Heart left ventricle (tissue), 16 donors: ENCODE data around the gene USH1G. TPM values are rescaled to one million over a fixed set of nuclear protein-coding genes. Genes with fewer than 3 reads are reported as not detected.

Source experiments
- ATAC-seq, 4 donors: fragments of 200-7000 bp; cut with Tn5 transposase; one replicate each; pipeline ENCODE4 v1.9.1; 2020 to 2022; ENCODE audit warnings: moderate library complexity in 4 of 4, mild to moderate bottlenecking in 3 of 4, moderate number of reproducible peaks in 1 of 4
- DNase-seq, 5 donors: peaks; one replicate each; pipeline ENCODE4 v3.0.0-alpha.2; 2020
- H3K27ac ChIP-seq, 12 donors: fragments of 200-600 bp; sonication (generic) in 4 of 12; one replicate each; pipeline versions ENCODE4 v1.5.0 to v1.8.0; 2016 to 2022; ENCODE audit warnings: mild to moderate bottlenecking in 2 of 12
- H3K27me3 ChIP-seq, 9 donors: fragments of 200-600 bp; sonication (generic) in 2 of 9; one replicate each; pipeline versions ENCODE4 v1.5.1 to v1.8.0; 2016 to 2022; ENCODE audit warnings: mild to moderate bottlenecking in 3 of 9
- H3K36me3 ChIP-seq, 9 donors: fragments of 200-600 bp; sonication (generic) in 2 of 9; one replicate each; pipeline versions ENCODE4 v1.5.0 to v1.8.0; 2018 to 2022; ENCODE audit warnings: mild to moderate bottlenecking in 2 of 9
- H3K4me1 ChIP-seq, 12 donors: fragments of 200-600 bp; sonication (generic) in 4 of 12; one replicate each; pipeline versions ENCODE4 v1.5.0 to v1.8.0; 2016 to 2022; ENCODE audit warnings: mild to moderate bottlenecking in 3 of 12
- H3K4me3 ChIP-seq, 12 donors: fragments of 200-600 bp; sonication (generic) in 4 of 12; one replicate each; pipeline versions ENCODE4 v1.5.0 to v1.8.0; 2017 to 2022; ENCODE audit warnings: mild to moderate bottlenecking in 9 of 12, moderate library complexity in 4 of 12
- H3K9me3 ChIP-seq, 12 donors: fragments of 200-600 bp; sonication (generic) in 4 of 12; one replicate each; pipeline versions ENCODE4 v1.5.0 to v1.8.0; 2016 to 2022; ENCODE audit warnings: mild to moderate bottlenecking in 1 of 12
- CTCF ChIP-seq, 12 donors: fragments of 200-600 bp; sonication (generic) in 4 of 12; IDR thresholded peaks; one replicate each; pipeline versions ENCODE4 v1.5.0 to v1.8.0; 2018 to 2022; ENCODE audit warnings: antibody characterized with exemption in 12 of 12, mild to moderate bottlenecking in 5 of 12
- POLR2A ChIP-seq, 2 donors: fragments of 450-650 bp; IDR thresholded peaks; one replicate each; pipeline ENCODE4 v1.6.1; 2017; ENCODE audit warnings: antibody characterized with exemption in 2 of 2, mild to moderate bottlenecking in 2 of 2, moderate library complexity in 2 of 2
- WGBS, 4 donors: extraction: QIAGEN DNeasy Blood & Tissue Kit in 2 of 4; methylation state at CpG; one replicate each; pipeline versions ENCODE4 v1.1.5 to v1.1.7; 2013 to 2018; 5-methylcytosine and 5-hydroxymethylcytosine counted together
- intact Hi-C, 10 donors: fragments of 100-400 bp; cut with DNase I; formaldehyde crosslinking; loops; one replicate each; pipeline versions ENCODE4 v1.11.1 to v1.14.2; 2022
- polyA plus RNA-seq, 2 donors: library from polyadenylated mRNA; stranded (reverse); fragments of 200-250 nt; gene quantifications; one replicate each; pipeline ENCODE4 v1.2.3, GENCODE V29; 2013
- total RNA-seq, 9 donors: library from RNA; depleted of rRNA in 2 of 9; stranded (reverse); fragments of >200 nt in 2 of 9; fragmentation: NEBNext Ultra II Directional in 3 of 9; extraction: Animal tissue kit (Norgen Biotek cat#: 25700) in 3 of 9; gene quantifications; one replicate each; pipeline versions ENCODE4 v1.1.0 to v1.2.4, GENCODE V29; 2016 to 2023
- donor health status: ischemic (EF 13 %, LVEDD 7.1; RV severe dilation, severe dysfunction).
- donor health status: healthy with polysubstance abuse.
- donor health status: DM: no; HTN: yes; CAD: no.
- donor health status: DM: no; HTN: no; CAD: no.
- donor health status: ischemic (EF 25% LVEDD 6.9; RV normal size, moderate dysfunction).
- donor health status: ischemic (EF 25% LVEDD 5.7; RV mildly dilated, moderate dysfunction).
- donor health status: healthy.
- donor health status: DM: yes; HTN: yes; CAD: no.
- donor health status: ischemic (EF 35%, LVEDD 5.7; RV mildly dilated, moderate dysfunction).
- donor health status: nonischemic (EF 11% LVEDD 7.7; RV severe dilation, severe dysfunction).
- donor health status: DM: yes; HTN: yes; CAD: no.
- donor health status: PGD.
- donor health status: ischemic (EF 29% LVEDD 5.4; RV normal size, mild dysfunction).
- donor health status: nonischemic (EF 23%, LVEDD 6.1; RV moderate dilation, normal function).

Gene USH1G
- total and polyA plus RNA-seq, 11 donors = not detected

- H3K27me3 ChIP-seq = peaks cover 15 to 67% (median 28%) of the 10 kb centered on the region in 9 donors
- ATAC-seq (no peak), DNase-seq (no peak)
- intact Hi-C loops = no loop called here
- no peak overlapping the region for H3K4me3 ChIP-seq
- no peak overlapping the region for H3K27ac ChIP-seq
- 70 to 87% (median 78%) methylated on average over 10 to 21 of the region's 21 CpGs for WGBS, 4 donors
- peaks cover 0 to 3% (median 0%) of the 10 kb centered on the region in 12 donors for H3K4me1 ChIP-seq
- H3K36me3 ChIP-seq = no peaks in the 10 kb centered on the region
- no peaks in the 10 kb centered on the region for H3K9me3 ChIP-seq
- TF ChIP-seq CTCF (IDR thresholded peaks at IDR 0.05) = no peak
- TF ChIP-seq POLR2A (IDR thresholded peaks at IDR 0.05) = no peak
Observed at GRCh38 chr17:74941128-74941725, 18.2 kb upstream of the USH1G start.

GRCh38 chr17:74939534-74939933 is 16.5 kb upstream of the USH1G start:
- intact Hi-C loops = no loop called here
- Histone ChIP-seq H3K4me3 (no peak overlapping the region), H3K27ac (no peak overlapping the region), H3K27me3 (peaks cover 28 to 72% (median 45%) of the 10 kb centered on the region in 9 donors), H3K36me3 (no peaks in the 10 kb centered on the region), H3K4me1 (peaks cover 0 to 12% (median 0%) of the 10 kb centered on the region in 12 donors), H3K9me3 (no peaks in the 10 kb centered on the region)
- no peak for TF ChIP-seq POLR2A (IDR thresholded peaks at IDR 0.05)
- no peak for TF ChIP-seq CTCF (IDR thresholded peaks at IDR 0.05)
- ATAC-seq (no peak), DNase-seq (no peak)
- 42 to 51% (median 49%) methylated on average over 8 of the region's 8 CpGs for WGBS, 4 donors

- Histone ChIP-seq H3K36me3 (no peaks in the 10 kb centered on the region), H3K4me1 (peaks cover 0 to 12% (median 0%) of the 10 kb centered on the region in 12 donors), H3K27ac (no peak overlapping the region), H3K27me3 (peaks cover 29 to 81% (median 45%) of the 10 kb centered on the region in 9 donors), H3K9me3 (no peaks in the 10 kb centered on the region), H3K4me3 (no peak overlapping the region)
- intact Hi-C loops = no loop called here
- TF ChIP-seq CTCF (IDR thresholded peaks at IDR 0.05) (no peak), POLR2A (IDR thresholded peaks at IDR 0.05) (no peak)
- ATAC-seq = no peak
- 55 to 67% (median 63%) methylated on average over 8 of the region's 8 CpGs for WGBS, 4 donors
- DNase-seq = no peak
Observed at GRCh38 chr17:74938194-74938950, 15.3 kb upstream of the USH1G start.
